ENCODE measurements around the gene NPM3. TPM values are rescaled to one million over a fixed set of nuclear protein-coding genes. Genes with fewer than 3 reads are reported as not detected.

The NPM3 gene
- total and polyA plus RNA-seq, 8 donors = 13.2 to 23.3 (median 18.1) TPM

- Histone ChIP-seq H3K27me3 (no peaks in the 10 kb centered on the region), H3K4me3 (no peak overlapping the region), H3K27ac (no peak overlapping the region), H3K36me3 (no peaks in the 10 kb centered on the region), H3K4me1 (no peaks in the 10 kb centered on the region), H3K9me3 (no peaks in the 10 kb centered on the region)
- FAIRE-seq = no peak
- 60 to 81% methylated on average over 6 of the region's 6 CpGs for WGBS, 2 donors
- DNase-seq = no peak
- intact Hi-C loops (cut with DNase I) = no loop called here
- TF ChIP-seq CTCF (IDR thresholded peaks at IDR 0.05) = no peak
- no peak for ATAC-seq
Observed at GRCh38 chr10:101766306-101766705, 16.9 kb downstream of the NPM3 start.

GRCh38 chr10:101763141-101763846 is 20.0 kb downstream of the NPM3 start:
- Histone ChIP-seq H3K27ac (no peak overlapping the region), H3K9me3 (no peaks in the 10 kb centered on the region), H3K4me3 (no peak overlapping the region), H3K4me1 (no peaks in the 10 kb centered on the region), H3K36me3 (no peaks in the 10 kb centered on the region), H3K27me3 (no peaks in the 10 kb centered on the region)
- DNase-seq (no peak), ATAC-seq (no peak), FAIRE-seq (no peak)
- TF ChIP-seq CTCF (IDR thresholded peaks at IDR 0.05) = no peak
- WGBS, 2 donors = 84 to 85% methylated on average over 10 of the region's 10 CpGs
- intact Hi-C loops (cut with DNase I) = no loop called here

GRCh38 chr10:101762736-101763135 is 20.5 kb downstream of the NPM3 start:
- no peak for FAIRE-seq
- no peak for ATAC-seq
- TF ChIP-seq CTCF (IDR thresholded peaks at IDR 0.05) = no peak
- no peak overlapping the region for H3K4me3 ChIP-seq
- H3K27me3 ChIP-seq = no peaks in the 10 kb centered on the region
- H3K4me1 ChIP-seq = no peaks in the 10 kb centered on the region
- intact Hi-C loops (cut with DNase I) = no loop called here
- H3K9me3 ChIP-seq = no peaks in the 10 kb centered on the region
- H3K36me3 ChIP-seq = no peaks in the 10 kb centered on the region
- DNase-seq = no peak
- H3K27ac ChIP-seq = no peak overlapping the region
- WGBS, 2 donors = 86 to 88% methylated on average over 5 of the region's 5 CpGs

GRCh38 chr10:101761226-101761625 is 22.0 kb downstream of the NPM3 start:
- intact Hi-C loops (cut with DNase I) = no loop called here
- no peaks in the 10 kb centered on the region for H3K9me3 ChIP-seq
- no peak overlapping the region for H3K4me3 ChIP-seq
- no peak for DNase-seq
- no peak overlapping the region for H3K27ac ChIP-seq
- FAIRE-seq = no peak
- ATAC-seq = no peak
- no peaks in the 10 kb centered on the region for H3K4me1 ChIP-seq
- no peaks in the 10 kb centered on the region for H3K27me3 ChIP-seq
- WGBS, 2 donors = 70 to 87% methylated on average over 8 to 9 of the region's 9 CpGs
- H3K36me3 ChIP-seq = no peaks in the 10 kb centered on the region
- TF ChIP-seq CTCF (IDR thresholded peaks at IDR 0.05) = no peak

GRCh38 chr10:101760510-101760909 is 22.7 kb downstream of the NPM3 start:
- intact Hi-C loops (cut with DNase I) = no loop called here
- H3K36me3 ChIP-seq = no peaks in the 10 kb centered on the region
- 75 to 82% methylated on average over 3 of the region's 3 CpGs for WGBS, 2 donors
- no peaks in the 10 kb centered on the region for H3K9me3 ChIP-seq
- FAIRE-seq (no peak), ATAC-seq (no peak), DNase-seq (no peak)
- H3K27me3 ChIP-seq = no peaks in the 10 kb centered on the region
- no peak for TF ChIP-seq CTCF (IDR thresholded peaks at IDR 0.05)
- no peaks in the 10 kb centered on the region for H3K4me1 ChIP-seq
- H3K27ac ChIP-seq = no peak overlapping the region
- no peak overlapping the region for H3K4me3 ChIP-seq

All from pancreas (tissue), 10 donors.